GM12878 (cell line): ENCODE data around the gene UBE3C. TPM values are rescaled to one million over a fixed set of nuclear protein-coding genes. Genes with fewer than 3 reads are reported as not detected.

Experiments used
- ATAC-seq: fragments of 200-7000 bp; cut with Tn5 transposase; 3 replicates; pipeline ENCODE4 v1.9.1; 2020; ENCODE audit warnings: mild to moderate bottlenecking, moderate library complexity
- BruUV-seq: library from RNA; stranded (reverse); fragments of 400-500 nt; replicated peaks from 2 replicates; lab custom pipeline; 2021; lab: Mats Ljungman, UMichigan
- CTCF ChIA-PET: fragments of 300-600 bp; sonication (Branson Sonifier 250); formaldehyde crosslinking; extraction: SDS; loops from one replicate; lab custom pipeline; 2021; ENCODE audit warnings: inconsistent platforms; lab: Yijun Ruan, JAX
- POLR2A ChIA-PET: fragments of 350-600 bp; formaldehyde crosslinking; extraction: SDS; loops from one replicate; lab custom pipeline; 2021; ENCODE audit warnings: inconsistent platforms; lab: Charles Lee
- RAD21 ChIA-PET: fragments of 300-600 bp; sonication (Branson Sonifier 250); formaldehyde crosslinking; loops from one replicate; lab custom pipeline; 2023; ENCODE audit warnings: antibody characterized with exemption; ENCODE audit not compliant: unreplicated experiment; lab: Charles Lee
- SMC1A ChIA-PET: fragments of 300-600 bp; sonication (Branson Sonifier 250); formaldehyde crosslinking; loops from one replicate; lab custom pipeline; 2023; ENCODE audit not compliant: unreplicated experiment, uncharacterized antibody; lab: Charles Lee
- DNase-seq: peaks from one replicate; pipeline ENCODE4 v3.0.0-alpha.2; 2011; ENCODE audit warnings: low read depth, low spot score
- FAIRE-seq: peaks from 3 replicates; lab custom pipeline; 2011; peaks lifted over from hg19 to GRCh38; lab: Jason Lieb, UNC
- H2AFZ ChIP-seq: 2 replicates; pipeline ENCODE4 v1.6.0; 2011; ENCODE audit warnings: low read depth, low read length, control low read depth; ENCODE audit not compliant: control insufficient read depth
- H3K27ac ChIP-seq: 2 replicates; pipeline ENCODE4 v1.5.1; 2011; ENCODE audit warnings: control low read depth; ENCODE audit not compliant: control insufficient read depth, insufficient read depth
- H3K27me3 ChIP-seq, 2 experiments: replicated peaks in 1 of 2; 2 replicates each; pipeline versions ENCODE4 v1.6.0 to v1.6.1; 2011; ENCODE audit warnings: low read length in 1 of 2; ENCODE audit not compliant: control insufficient read depth in 2 of 2, insufficient read depth in 2 of 2
- H3K36me3 ChIP-seq, 2 experiments: 2 replicates each; pipeline ENCODE4 v1.5.1; 2011; ENCODE audit warnings: low read length in 1 of 2; ENCODE audit not compliant: control insufficient read depth in 2 of 2, insufficient read depth in 2 of 2
- H3K4me1 ChIP-seq: 2 replicates; pipeline ENCODE4 v1.6.1; 2011; ENCODE audit warnings: mild to moderate bottlenecking, low read length, moderate library complexity, mixed read lengths; ENCODE audit not compliant: control insufficient read depth, insufficient read depth
- H3K4me2 ChIP-seq: 2 replicates; pipeline ENCODE4 v1.6.0; 2011; ENCODE audit warnings: control low read depth; ENCODE audit not compliant: control insufficient read depth, insufficient read depth
- H3K4me3 ChIP-seq: fragments of 200-600 bp; sonication (generic); 2 replicates; pipeline ENCODE4 v1.5.1; 2016
- H3K79me2 ChIP-seq: 2 replicates; pipeline ENCODE4 v1.6.0; 2011; ENCODE audit warnings: low read length; ENCODE audit not compliant: control insufficient read depth, insufficient read depth
- H3K9ac ChIP-seq: 2 replicates; pipeline ENCODE4 v1.8.0; 2011; ENCODE audit warnings: low read length, control low read depth, mixed read lengths; ENCODE audit not compliant: control insufficient read depth, insufficient read depth
- H3K9me3 ChIP-seq: replicated peaks from 3 replicates; pipeline ENCODE4 v1.5.1; 2011; ENCODE audit warnings: mild to moderate bottlenecking, low read length; ENCODE audit not compliant: control insufficient read depth, insufficient read depth
- H4K20me1 ChIP-seq: 2 replicates; pipeline ENCODE4 v1.6.0; 2011; ENCODE audit not compliant: control insufficient read depth, insufficient read depth
- ATF7 ChIP-seq: fragments of 450-650 bp; IDR thresholded peaks from 2 replicates; pipeline ENCODE4 v1.6.1; 2016; ENCODE audit warnings: low read depth, mild to moderate bottlenecking
- BCL11A ChIP-seq: IDR thresholded peaks from 2 replicates; pipeline ENCODE4 v1.6.1; 2011; ENCODE audit warnings: low read depth, low read length
- CBFB ChIP-seq: IDR thresholded peaks from 2 replicates; pipeline ENCODE4 v1.6.1; 2016; ENCODE audit warnings: antibody characterized with exemption, low read depth
- CBX5 ChIP-seq: sonication (generic); IDR thresholded peaks from 2 replicates; pipeline ENCODE4 v1.6.1; 2016; ENCODE audit warnings: low read depth, moderate library complexity, mild to moderate bottlenecking, inconsistent platforms
- JUNB ChIP-seq: IDR thresholded peaks from 2 replicates; pipeline ENCODE4 v1.6.1; 2016; ENCODE audit warnings: antibody characterized with exemption, mild to moderate bottlenecking
- RCOR1 ChIP-seq: conservative IDR thresholded peaks from 2 replicates; pipeline ENCODE4 v1.6.1; 2012; ENCODE audit warnings: low read depth, low read length, improper control_type of control experiment
- RELA ChIP-seq: fragments of 450-650 bp; IDR thresholded peaks from 2 replicates; pipeline ENCODE4 v1.8.0; 2014; ENCODE audit warnings: borderline replicate concordance; ENCODE audit not compliant: partially characterized antibody
- SIN3A ChIP-seq: IDR thresholded peaks from 2 replicates; pipeline ENCODE4 v1.6.1; 2012; ENCODE audit warnings: low read depth, low read length, improper control_type of control experiment
- TCF12 ChIP-seq: IDR thresholded peaks from 2 replicates; pipeline ENCODE4 v1.6.1; 2011; ENCODE audit warnings: low read depth, mild to moderate bottlenecking, low read length
- ZBTB33 ChIP-seq: fragments of 450-650 bp; IDR thresholded peaks from 2 replicates; pipeline ENCODE4 v1.6.1; 2017; ENCODE audit warnings: mild to moderate bottlenecking
- ZNF592 ChIP-seq: fragments of 450-650 bp; IDR thresholded peaks from 2 replicates; pipeline ENCODE4 v1.6.1; 2017; ENCODE audit warnings: mild to moderate bottlenecking, moderate library complexity
- WGBS: methylation state at CpG from one replicate; pipeline ENCODE4 v1.1.6; 2016; ENCODE audit warnings: low lambda C conversion rate; ENCODE audit not compliant: insufficient replicate concordance, insufficient coverage; ENCODE audit errors: missing lambda C conversion rate; 5-methylcytosine and 5-hydroxymethylcytosine counted together
- in situ Hi-C: fragments of 300-500 bp; cut with MboI; formaldehyde crosslinking; loops from 9 replicates; pipeline ENCODE4 v1.14.3; 2018; ENCODE audit warnings: mixed read lengths
- intact Hi-C: fragments of 100-400 bp; cut with micrococcal nuclease; formaldehyde crosslinking; loops from one replicate; pipeline ENCODE4 v1.14.2; 2022; ENCODE audit not compliant: unreplicated experiment
- polyA plus RNA-seq, 11 experiments: library from polyadenylated mRNA; depleted of rRNA in 4 of 11; unstranded in 6 of 11; stranded (reverse) in 5 of 11; fragments of >200 nt; fragmentation: Nextera tagmentation in 4 of 11; fragmentation: Illumina TruSeq in 1 of 11; extraction: Ambion mirVana in 4 of 11; extraction: Trizol in 1 of 11; gene quantifications; 1 replicate in 1 of 11; 2 replicates in 10 of 11; pipeline versions ENCODE4 v1.2.1 to v1.2.3, GENCODE V29; 2011 to 2016; ENCODE audit warnings: inconsistent platforms in 2 of 11, missing spikeins in 2 of 11, low read depth in 1 of 11
- total RNA-seq, 4 experiments: library from RNA; depleted of rRNA in 3 of 4; stranded (reverse); fragments of >200 nt in 3 of 4; fragmentation: Illumina TruSeq in 1 of 4; extraction: Trizol in 1 of 4; gene quantifications; 2 replicates each; pipeline versions ENCODE4 v1.2.1 to v1.2.3, GENCODE V29; 2013 to 2021
- TF ChIP-seq, protein P1 (sequence below): IDR thresholded peaks from 2 replicates; pipeline ENCODE4 v1.6.1; 2012; ENCODE audit warnings: improper control_type of control experiment, low read depth, low read length; ENCODE audit not compliant: insufficient replicate concordance
- TF ChIP-seq, protein P2 (sequence below): IDR thresholded peaks from 2 replicates; pipeline ENCODE4 v1.6.1; 2012; ENCODE audit warnings: low read depth, low read length, improper control_type of control experiment

The UBE3C gene
- total and polyA plus RNA-seq, 10 of the 15 experiments (the other 5 are each of a cell fraction or from before 2014, with no cell fraction given) = 7.9 to 65.9 (median 45.2) TPM

GRCh38 chr7:157096286-157097055, 42.3 kb upstream of the UBE3C start:
- H3K27me3 ChIP-seq = no peaks in the 10 kb centered on the region
- no peak overlapping the region for H3K27ac ChIP-seq
- no peaks in the 10 kb centered on the region for H4K20me1 ChIP-seq
- WGBS = 60% methylated on average over 26 of the region's 26 CpGs
- intact Hi-C loops = no loop called here
- no peaks in the 10 kb centered on the region for H3K36me3 ChIP-seq
- no peak for ATAC-seq
- POLR2A ChIA-PET = no interaction called here
- RAD21 ChIA-PET = no interaction called here
- FAIRE-seq = no peak
- no peak overlapping the region for H3K4me2 ChIP-seq
- H3K79me2 ChIP-seq = no peaks in the 10 kb centered on the region
- in situ Hi-C loops = no loop called here
- no peaks in the 10 kb centered on the region for H3K4me1 ChIP-seq
- SMC1A ChIA-PET = no interaction called here
- no peak overlapping the region for H3K9ac ChIP-seq
- BruUV-seq = no TSS peak
- DNase-seq = no peak
- no peak overlapping the region for H3K4me3 ChIP-seq
- CTCF ChIA-PET = no interaction called here
- no peak overlapping the region for H2AFZ ChIP-seq
- H3K9me3 ChIP-seq = no peaks in the 10 kb centered on the region; the same call in 2 of the 3 replicates
- TF ChIP-seq CBFB (no peak), RCOR1 (no peak), ZNF592 (no peak), SIN3A (no peak), ATF7 (no peak), BCL11A (no peak), RELA (no peak), ZBTB33 (no peak), TCF12 (no peak), CBX5 (no peak), JUNB (no peak)
- TF ChIP-seq, protein P1, sequence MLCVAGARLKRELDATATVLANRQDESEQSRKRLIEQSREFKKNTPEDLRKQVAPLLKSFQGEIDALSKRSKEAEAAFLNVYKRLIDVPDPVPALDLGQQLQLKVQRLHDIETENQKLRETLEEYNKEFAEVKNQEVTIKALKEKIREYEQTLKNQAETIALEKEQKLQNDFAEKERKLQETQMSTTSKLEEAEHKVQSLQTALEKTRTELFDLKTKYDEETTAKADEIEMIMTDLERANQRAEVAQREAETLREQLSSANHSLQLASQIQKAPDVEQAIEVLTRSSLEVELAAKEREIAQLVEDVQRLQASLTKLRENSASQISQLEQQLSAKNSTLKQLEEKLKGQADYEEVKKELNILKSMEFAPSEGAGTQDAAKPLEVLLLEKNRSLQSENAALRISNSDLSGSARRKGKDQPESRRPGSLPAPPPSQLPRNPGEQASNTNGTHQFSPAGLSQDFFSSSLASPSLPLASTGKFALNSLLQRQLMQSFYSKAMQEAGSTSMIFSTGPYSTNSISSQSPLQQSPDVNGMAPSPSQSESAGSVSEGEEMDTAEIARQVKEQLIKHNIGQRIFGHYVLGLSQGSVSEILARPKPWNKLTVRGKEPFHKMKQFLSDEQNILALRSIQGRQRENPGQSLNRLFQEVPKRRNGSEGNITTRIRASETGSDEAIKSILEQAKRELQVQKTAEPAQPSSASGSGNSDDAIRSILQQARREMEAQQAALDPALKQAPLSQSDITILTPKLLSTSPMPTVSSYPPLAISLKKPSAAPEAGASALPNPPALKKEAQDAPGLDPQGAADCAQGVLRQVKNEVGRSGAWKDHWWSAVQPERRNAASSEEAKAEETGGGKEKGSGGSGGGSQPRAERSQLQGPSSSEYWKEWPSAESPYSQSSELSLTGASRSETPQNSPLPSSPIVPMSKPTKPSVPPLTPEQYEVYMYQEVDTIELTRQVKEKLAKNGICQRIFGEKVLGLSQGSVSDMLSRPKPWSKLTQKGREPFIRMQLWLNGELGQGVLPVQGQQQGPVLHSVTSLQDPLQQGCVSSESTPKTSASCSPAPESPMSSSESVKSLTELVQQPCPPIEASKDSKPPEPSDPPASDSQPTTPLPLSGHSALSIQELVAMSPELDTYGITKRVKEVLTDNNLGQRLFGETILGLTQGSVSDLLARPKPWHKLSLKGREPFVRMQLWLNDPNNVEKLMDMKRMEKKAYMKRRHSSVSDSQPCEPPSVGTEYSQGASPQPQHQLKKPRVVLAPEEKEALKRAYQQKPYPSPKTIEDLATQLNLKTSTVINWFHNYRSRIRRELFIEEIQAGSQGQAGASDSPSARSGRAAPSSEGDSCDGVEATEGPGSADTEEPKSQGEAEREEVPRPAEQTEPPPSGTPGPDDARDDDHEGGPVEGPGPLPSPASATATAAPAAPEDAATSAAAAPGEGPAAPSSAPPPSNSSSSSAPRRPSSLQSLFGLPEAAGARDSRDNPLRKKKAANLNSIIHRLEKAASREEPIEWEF = no peak
- TF ChIP-seq, protein P2, sequence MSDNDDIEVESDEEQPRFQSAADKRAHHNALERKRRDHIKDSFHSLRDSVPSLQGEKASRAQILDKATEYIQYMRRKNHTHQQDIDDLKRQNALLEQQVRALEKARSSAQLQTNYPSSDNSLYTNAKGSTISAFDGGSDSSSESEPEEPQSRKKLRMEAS = no peak
